Measurements from ENCODE around the gene HERC2. TPM values are rescaled to one million over a fixed set of nuclear protein-coding genes. Genes with fewer than 3 reads are reported as not detected.

The HERC2 gene
- total and polyA plus RNA-seq, 2 of the 13 experiments (the other 11 are each of a cell fraction or from before 2014, with no cell fraction given), result 17.6 to 24.8 TPM

DNA sequence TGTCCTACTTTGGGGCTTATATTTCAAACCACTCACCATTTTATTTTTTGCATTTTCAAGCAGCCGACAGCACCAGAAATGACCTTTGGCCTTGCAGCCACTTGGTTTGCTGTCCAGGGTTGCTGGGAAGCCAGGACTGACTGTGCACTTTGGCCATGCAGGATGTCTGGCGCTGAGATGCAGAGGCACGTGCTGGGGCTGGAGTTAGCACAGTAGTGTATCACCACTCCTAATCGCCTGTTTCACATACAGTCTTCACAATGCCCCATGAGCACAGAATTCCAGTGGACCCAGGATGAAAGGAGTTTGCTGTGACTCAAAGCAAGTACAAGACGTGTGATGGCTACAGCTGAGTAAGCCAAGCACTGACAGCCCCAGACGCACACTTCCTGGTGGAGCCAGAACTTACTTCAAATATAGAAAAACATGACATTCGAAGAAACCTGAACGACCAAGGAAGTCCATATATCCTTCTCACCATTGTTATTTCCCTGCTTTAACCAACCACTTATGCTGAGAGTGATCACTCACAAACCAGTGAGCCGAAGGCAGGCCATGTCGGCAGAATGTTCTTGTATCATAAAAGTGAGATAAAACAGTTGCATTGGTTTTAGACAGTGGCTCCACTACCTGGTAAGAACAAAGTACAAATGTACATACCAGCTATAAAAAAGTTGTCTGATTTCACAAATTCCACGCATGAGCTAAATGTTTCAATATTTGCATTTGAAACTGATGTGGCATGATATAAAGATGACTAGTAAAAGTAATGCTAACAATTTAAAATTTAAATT is 238.9 kb downstream of the HERC2 start (continued):
- TF ChIP-seq SOX5 (CRISPR knock-in tag; IDR thresholded peaks at IDR 0.05; ENCODE audit: borderline replicate concordance) (peak; percentile 56; the same call in 1 of the 2 replicates), MIER2 (CRISPR knock-in tag; IDR thresholded peaks at IDR 0.05) (peak; percentile 86), SIX1 (CRISPR knock-in tag; IDR thresholded peaks at IDR 0.05; ENCODE audit: borderline replicate concordance) (no peak), IRF2 (CRISPR knock-in tag; IDR thresholded peaks at IDR 0.05) (no peak), ZNF460 (CRISPR knock-in tag; IDR thresholded peaks at IDR 0.05; ENCODE audit: borderline replicate concordance) (no peak), NRL (CRISPR knock-in tag; IDR thresholded peaks at IDR 0.05; ENCODE audit: borderline replicate concordance) (no peak), ZNF296 (CRISPR knock-in tag; conservative IDR thresholded peaks at IDR 0.05) (no peak), ZNF446 (CRISPR knock-in tag; IDR thresholded peaks at IDR 0.05) (no peak), ZNF644 (CRISPR knock-in tag; IDR thresholded peaks at IDR 0.05; ENCODE audit: low read depth) (peak; percentile 97), HDAC6 (IDR thresholded peaks at IDR 0.05; ENCODE audit: low read depth, low read length) (no peak), ZNF180 (CRISPR knock-in tag; IDR thresholded peaks at IDR 0.05; ENCODE audit: borderline replicate concordance, low read depth) (no peak)
- TF ChIP-seq, protein P1, sequence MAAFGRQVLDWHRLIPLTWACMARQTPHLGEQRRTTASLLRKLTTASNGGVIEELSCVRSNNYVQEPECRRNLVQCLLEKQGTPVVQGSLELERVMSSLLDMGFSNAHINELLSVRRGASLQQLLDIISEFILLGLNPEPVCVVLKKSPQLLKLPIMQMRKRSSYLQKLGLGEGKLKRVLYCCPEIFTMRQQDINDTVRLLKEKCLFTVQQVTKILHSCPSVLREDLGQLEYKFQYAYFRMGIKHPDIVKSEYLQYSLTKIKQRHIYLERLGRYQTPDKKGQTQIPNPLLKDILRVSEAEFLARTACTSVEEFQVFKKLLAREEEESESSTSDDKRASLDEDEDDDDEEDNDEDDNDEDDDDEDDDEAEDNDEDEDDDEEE (CRISPR knock-in tag; IDR thresholded peaks at IDR 0.05), result no peak
- TF ChIP-seq, protein P2, sequence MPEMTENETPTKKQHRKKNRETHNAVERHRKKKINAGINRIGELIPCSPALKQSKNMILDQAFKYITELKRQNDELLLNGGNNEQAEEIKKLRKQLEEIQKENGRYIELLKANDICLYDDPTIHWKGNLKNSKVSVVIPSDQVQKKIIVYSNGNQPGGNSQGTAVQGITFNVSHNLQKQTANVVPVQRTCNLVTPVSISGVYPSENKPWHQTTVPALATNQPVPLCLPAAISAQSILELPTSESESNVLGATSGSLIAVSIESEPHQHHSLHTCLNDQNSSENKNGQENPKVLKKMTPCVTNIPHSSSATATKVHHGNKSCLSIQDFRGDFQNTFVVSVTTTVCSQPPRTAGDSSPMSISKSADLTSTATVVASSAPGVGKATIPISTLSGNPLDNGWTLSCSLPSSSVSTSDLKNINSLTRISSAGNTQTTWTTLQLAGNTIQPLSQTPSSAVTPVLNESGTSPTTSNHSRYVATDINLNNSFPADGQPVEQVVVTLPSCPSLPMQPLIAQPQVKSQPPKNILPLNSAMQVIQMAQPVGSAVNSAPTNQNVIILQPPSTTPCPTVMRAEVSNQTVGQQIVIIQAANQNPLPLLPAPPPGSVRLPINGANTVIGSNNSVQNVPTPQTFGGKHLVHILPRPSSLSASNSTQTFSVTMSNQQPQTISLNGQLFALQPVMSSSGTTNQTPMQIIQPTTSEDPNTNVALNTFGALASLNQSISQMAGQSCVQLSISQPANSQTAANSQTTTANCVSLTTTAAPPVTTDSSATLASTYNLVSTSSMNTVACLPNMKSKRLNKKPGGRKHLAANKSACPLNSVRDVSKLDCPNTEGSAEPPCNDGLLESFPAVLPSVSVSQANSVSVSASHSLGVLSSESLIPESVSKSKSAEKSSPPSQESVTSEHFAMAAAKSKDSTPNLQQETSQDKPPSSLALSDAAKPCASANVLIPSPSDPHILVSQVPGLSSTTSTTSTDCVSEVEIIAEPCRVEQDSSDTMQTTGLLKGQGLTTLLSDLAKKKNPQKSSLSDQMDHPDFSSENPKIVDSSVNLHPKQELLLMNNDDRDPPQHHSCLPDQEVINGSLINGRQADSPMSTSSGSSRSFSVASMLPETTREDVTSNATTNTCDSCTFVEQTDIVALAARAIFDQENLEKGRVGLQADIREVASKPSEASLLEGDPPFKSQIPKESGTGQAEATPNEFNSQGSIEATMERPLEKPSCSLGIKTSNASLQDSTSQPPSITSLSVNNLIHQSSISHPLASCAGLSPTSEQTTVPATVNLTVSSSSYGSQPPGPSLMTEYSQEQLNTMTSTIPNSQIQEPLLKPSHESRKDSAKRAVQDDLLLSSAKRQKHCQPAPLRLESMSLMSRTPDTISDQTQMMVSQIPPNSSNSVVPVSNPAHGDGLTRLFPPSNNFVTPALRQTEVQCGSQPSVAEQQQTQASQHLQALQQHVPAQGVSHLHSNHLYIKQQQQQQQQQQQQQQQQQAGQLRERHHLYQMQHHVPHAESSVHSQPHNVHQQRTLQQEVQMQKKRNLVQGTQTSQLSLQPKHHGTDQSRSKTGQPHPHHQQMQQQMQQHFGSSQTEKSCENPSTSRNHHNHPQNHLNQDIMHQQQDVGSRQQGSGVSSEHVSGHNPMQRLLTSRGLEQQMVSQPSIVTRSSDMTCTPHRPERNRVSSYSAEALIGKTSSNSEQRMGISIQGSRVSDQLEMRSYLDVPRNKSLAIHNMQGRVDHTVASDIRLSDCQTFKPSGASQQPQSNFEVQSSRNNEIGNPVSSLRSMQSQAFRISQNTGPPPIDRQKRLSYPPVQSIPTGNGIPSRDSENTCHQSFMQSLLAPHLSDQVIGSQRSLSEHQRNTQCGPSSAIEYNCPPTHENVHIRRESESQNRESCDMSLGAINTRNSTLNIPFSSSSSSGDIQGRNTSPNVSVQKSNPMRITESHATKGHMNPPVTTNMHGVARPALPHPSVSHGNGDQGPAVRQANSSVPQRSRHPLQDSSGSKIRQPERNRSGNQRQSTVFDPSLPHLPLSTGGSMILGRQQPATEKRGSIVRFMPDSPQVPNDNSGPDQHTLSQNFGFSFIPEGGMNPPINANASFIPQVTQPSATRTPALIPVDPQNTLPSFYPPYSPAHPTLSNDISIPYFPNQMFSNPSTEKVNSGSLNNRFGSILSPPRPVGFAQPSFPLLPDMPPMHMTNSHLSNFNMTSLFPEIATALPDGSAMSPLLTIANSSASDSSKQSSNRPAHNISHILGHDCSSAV (CRISPR knock-in tag; IDR thresholded peaks at IDR 0.05; ENCODE audit: borderline replicate concordance), result no peak
- TF ChIP-seq, protein P3, sequence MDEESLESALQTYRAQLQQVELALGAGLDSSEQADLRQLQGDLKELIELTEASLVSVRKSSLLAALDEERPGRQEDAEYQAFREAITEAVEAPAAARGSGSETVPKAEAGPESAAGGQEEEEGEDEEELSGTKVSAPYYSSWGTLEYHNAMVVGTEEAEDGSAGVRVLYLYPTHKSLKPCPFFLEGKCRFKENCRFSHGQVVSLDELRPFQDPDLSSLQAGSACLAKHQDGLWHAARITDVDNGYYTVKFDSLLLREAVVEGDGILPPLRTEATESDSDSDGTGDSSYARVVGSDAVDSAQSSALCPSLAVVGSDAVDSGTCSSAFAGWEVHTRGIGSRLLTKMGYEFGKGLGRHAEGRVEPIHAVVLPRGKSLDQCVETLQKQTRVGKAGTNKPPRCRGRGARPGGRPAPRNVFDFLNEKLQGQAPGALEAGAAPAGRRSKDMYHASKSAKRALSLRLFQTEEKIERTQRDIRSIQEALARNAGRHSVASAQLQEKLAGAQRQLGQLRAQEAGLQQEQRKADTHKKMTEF (CRISPR knock-in tag; IDR thresholded peaks at IDR 0.05), result 0 out of 2 replicates have a peak, but pooled peaks have one; percentile 28
- TF ChIP-seq, protein P4, sequence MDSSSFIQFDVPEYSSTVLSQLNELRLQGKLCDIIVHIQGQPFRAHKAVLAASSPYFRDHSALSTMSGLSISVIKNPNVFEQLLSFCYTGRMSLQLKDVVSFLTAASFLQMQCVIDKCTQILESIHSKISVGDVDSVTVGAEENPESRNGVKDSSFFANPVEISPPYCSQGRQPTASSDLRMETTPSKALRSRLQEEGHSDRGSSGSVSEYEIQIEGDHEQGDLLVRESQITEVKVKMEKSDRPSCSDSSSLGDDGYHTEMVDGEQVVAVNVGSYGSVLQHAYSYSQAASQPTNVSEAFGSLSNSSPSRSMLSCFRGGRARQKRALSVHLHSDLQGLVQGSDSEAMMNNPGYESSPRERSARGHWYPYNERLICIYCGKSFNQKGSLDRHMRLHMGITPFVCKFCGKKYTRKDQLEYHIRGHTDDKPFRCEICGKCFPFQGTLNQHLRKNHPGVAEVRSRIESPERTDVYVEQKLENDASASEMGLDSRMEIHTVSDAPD (CRISPR knock-in tag; IDR thresholded peaks at IDR 0.05), result no peak

Data from HepG2 (cell line).